Measurements from ENCODE around the gene DTX1.

Gene DTX1
- total RNA-seq = 11.3 reads per million, percentile 34 among the genes with 10 or more reads in this experiment

- DNase-seq = peak; percentile 23
Observed at GRCh38 chr12:113056631-113057488, at the start of gene DTX1. DTX1 (plus strand) TSS chr12:113056730; CDS start chr12:113058193, 1,463 bp downstream.

DNA sequence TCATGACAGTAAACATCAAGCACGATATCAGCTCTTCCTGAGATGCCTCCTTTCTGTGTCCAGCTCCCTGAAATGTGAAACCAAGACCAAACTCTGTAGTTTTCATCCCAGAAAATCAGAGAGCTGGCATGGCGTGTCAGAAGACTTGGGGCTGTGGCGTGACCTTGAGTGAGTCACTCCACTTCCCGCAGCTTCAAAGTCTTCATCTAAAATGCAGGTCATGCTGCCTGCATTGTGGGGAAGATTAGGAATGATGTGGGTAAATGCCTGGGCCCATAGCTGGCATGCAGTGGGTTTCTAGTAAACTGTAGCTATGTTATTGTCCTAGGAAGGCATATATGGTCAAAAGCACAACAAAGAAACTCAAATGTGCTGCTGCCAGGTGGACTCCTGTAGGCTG lies 49.4 kb upstream of the DTX1 start:
- DNase-seq = no peak

- no peak for DNase-seq
Observed at GRCh38 chr12:113010701-113011100, 45.8 kb upstream of the DTX1 start.

- no peak for DNase-seq
Observed at GRCh38 chr12:113014565-113014964, 42.0 kb upstream of the DTX1 start.

GRCh38 chr12:113016796-113017195 lies 39.7 kb upstream of the DTX1 start:
- no peak for DNase-seq

DNA sequence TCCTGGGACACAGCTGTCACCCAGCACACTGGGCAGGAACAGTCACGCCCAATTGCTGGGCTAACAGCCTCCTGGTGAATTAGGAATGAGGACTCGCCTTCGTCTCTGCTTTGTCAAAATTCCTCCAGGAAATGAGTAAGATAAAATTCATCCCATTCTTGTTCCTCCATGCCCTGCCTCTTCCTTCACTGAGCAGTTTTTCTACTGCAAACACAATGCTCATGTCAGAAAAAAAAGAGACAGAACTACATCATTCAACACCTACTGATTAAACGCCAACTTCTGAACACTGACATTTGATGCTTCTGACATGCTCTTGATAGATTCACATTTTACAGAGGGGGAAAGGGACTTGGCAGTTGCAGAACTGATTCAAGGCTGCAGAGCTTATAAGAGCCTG lies 37.5 kb upstream of the DTX1 start:
- no peak for DNase-seq

GRCh38 chr12:113021500-113021899 lies 35.0 kb upstream of the DTX1 start:
- DNase-seq = no peak

GRCh38 chr12:113022563-113023297 lies 33.8 kb upstream of the DTX1 start:
- no peak for DNase-seq

DNA sequence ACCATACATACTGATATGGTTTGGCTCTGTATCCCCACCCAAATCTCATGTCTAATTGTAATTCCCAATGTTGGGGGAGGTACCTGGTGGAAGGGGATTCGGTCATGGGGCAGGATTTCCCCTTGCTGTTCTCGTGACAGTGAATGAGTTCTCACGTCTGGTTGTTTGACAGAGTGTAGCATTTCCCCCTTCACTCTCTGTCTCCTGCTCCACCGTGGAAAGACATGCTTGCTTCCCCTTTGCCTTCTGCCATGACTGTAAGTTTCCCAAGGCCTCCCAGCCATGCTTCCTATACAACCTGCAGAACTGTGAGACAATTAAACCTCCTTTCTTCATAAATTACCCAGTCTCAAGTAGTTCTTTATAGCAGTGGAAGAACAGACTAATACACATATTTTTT lies 28.8 kb upstream of the DTX1 start:
- DNase-seq = no peak

DNA sequence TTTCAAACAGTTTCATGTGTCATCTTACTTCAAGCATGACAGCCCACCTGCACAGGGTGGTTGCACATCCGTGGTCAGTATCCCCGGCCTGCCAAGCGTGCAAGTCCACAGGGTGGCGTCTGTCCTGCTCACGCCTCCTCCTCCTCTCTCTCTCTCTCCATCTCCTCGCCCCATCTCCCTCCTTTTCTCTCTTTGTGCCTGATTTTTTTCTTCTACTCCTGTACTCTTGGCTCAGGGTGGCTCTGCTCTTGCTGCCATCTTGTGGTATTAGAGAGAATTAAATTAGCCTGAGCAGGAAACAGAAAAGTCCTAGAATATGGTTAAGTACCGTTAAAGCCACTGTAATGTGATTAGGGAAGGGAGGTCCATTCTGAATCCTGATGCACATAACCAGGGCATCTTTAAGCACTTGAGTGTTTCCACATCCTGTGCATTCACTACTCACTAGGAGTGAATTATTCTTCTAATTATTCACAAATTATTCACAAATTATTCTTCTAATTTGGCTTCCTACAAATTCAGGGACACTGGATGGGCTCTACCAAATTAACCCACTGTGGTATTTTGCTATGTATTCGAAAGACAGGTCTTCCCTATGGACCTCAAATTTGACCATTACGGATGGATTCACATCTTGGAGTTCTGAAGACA lies 25.5 kb upstream of the DTX1 start:
- DNase-seq = no peak

- DNase-seq = no peak
Observed at GRCh38 chr12:113039911-113040445, 16.6 kb upstream of the DTX1 start.

DNA sequence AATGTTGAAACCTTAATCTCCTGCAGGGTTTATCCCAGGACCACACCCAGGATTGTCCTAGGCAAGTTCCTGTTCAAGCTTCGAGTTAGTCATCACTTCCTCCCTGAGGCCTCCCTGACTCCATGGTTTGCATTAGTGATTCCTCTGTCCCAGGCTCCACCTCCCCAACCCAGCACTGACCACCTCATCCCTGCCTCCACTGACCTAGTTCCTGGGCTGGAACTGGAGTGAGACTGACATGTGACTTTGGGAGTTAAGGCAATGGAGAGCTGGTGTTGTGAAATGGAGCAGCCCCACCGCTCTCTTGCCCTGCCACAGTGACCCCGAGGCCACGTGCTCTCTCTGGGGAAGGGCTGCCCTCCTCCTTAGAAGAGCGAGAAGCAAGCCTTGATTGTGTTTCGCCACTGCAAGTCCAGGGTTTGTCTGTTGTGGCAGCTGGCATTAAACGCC lies 15.8 kb upstream of the DTX1 start:
- DNase-seq = no peak

DNA sequence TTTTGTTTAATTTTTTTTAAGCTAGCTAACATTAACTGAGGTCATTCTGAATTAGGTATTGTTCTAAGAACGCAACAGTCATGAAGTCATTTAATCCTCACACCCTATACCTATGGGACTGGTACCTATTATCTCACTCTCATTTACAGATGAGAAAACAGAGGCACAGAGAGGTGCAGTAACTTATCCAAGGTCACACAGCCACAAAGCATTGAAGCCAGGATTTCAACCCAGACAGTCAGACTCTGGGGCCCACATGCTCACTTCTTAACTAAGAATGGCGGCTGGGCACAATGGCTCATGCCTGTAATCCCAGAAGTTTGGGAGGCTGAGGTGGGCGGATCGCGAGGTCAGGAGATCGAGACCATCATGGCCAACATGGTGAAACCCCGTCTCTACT lies 15.0 kb upstream of the DTX1 start:
- no peak for DNase-seq

DNA sequence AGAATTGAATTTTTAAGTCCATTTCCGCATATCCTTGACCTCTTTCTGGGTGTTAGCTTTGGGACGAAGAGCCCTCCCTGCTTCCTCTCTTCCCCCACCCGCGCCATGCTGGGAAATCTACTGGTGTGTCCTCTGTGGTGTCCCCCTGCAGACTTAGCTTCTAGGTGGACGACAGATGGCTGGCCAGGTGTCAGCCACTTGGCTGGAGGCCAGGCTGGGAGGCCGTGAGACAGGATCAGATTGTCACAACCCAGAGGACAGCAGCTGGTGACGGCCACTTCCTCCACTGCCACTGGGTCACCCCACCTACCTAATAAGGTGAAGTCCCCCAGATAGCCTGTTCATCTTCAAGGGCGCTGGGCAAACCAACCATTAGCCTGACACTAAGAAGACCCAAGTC lies 13.3 kb upstream of the DTX1 start:
- no peak for DNase-seq

DNA sequence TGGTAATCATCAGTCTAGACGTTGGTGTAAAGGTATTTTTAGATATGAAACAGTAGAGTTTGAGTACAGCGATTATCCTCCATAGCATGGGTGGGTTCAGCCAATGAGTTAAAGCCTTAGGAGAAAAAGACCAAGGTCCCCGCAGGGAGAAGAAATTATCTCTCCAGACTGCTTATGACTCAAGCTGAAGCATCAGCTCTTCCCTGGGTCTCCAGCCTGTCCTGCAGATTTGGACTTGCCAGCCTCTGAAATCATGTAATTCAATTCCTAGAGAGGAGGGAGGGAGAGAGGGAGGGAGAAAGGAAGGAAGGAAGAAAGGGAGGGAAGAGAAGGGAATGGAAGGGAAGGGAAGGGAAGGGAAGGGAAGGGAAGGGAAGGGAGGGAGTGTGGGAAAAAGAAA lies 12.0 kb upstream of the DTX1 start:
- no peak for DNase-seq

- DNase-seq = peak; percentile 62
Observed at GRCh38 chr12:113048716-113049127, 7.8 kb upstream of the DTX1 start.

DNA sequence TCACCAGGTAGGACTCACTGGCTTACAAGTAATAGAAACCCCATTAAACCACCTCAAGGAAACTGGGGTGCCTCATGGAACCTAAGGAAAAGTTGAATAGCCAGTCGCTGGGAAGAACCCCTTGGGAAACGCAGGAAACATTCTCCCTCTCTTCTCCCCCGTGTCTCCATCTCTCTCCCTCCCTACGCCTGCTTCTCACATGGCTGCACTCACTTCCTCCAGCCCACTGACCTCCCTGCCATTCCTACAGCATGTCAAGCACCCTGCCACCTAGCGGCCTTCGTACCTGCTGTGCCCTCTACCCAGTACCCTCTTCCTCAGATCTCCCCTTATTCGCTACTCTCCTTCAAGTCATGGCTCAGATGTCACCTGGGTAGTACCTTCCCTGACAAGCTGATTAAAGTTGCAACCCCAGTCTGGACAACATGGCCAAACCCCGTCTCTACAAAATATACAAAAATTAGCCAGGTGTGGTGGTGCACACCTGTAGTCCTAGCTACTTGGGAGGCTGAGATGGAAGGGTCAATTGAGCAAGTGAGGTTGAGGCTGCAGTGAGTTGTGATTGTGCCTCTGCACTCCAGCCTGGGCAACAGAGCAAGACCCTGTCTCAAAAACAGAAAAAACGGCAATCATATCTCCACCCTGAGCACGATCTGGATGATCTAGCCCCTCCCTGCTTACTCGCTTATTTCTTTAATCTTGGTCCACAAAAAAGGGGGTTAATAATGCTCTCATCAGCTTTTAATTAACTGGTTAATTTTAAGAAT lies 6.4 kb upstream of the DTX1 start:
- no peak for DNase-seq

DNA sequence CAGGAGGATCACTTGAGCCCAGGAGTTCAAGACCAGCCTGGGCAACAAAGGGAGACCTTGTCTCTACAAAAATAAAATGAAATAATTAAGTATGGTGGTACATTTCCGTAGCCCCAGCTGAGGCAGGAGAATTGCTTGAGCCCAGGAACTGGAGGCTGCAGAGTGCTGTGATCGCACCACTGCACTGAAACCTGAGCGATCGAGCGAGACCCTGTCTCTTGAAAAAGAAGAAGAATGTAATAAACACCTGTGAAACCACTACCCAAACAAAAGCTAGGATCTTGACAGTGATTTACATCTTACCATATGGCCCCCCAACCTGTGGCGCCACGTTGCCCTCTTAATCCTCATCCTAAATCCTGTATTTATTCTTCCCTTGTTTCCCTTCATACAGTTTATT lies 5.7 kb upstream of the DTX1 start:
- no peak for DNase-seq

GRCh38 chr12:113051759-113052158 lies 4.8 kb upstream of the DTX1 start:
- DNase-seq = no peak

GRCh38 chr12:113052326-113052725 lies 4.2 kb upstream of the DTX1 start:
- DNase-seq = no peak

GRCh38 chr12:113054948-113055486 lies 1.5 kb upstream of the DTX1 start:
- DNase-seq = no peak
